C4-2B (cell line): ENCODE results near the gene SYNDIG1.

ENCODE experiments used
- H3K27ac ChIP-seq: fragments of 450-650 bp; 2 replicates; pipeline ENCODE4 v1.5.1; 2017
- ZFX ChIP-seq: fragments of 450-650 bp; IDR thresholded peaks from 2 replicates; pipeline ENCODE4 v1.6.1; 2017
- TF ChIP-seq, protein P1 (sequence below): fragments of 450-650 bp; conservative IDR thresholded peaks from 2 replicates; pipeline ENCODE4 v1.5.1; 2017; ENCODE audit warnings: mild to moderate bottlenecking

The SYNDIG1 gene

GRCh38 chr20:24610341-24611115 is 141.1 kb downstream of the SYNDIG1 start:
- no peak overlapping the region for H3K27ac ChIP-seq

GRCh38 chr20:24611360-24612140 is 142.1 kb downstream of the SYNDIG1 start:
- TF ChIP-seq ZFX = no peak
- TF ChIP-seq, protein P1, sequence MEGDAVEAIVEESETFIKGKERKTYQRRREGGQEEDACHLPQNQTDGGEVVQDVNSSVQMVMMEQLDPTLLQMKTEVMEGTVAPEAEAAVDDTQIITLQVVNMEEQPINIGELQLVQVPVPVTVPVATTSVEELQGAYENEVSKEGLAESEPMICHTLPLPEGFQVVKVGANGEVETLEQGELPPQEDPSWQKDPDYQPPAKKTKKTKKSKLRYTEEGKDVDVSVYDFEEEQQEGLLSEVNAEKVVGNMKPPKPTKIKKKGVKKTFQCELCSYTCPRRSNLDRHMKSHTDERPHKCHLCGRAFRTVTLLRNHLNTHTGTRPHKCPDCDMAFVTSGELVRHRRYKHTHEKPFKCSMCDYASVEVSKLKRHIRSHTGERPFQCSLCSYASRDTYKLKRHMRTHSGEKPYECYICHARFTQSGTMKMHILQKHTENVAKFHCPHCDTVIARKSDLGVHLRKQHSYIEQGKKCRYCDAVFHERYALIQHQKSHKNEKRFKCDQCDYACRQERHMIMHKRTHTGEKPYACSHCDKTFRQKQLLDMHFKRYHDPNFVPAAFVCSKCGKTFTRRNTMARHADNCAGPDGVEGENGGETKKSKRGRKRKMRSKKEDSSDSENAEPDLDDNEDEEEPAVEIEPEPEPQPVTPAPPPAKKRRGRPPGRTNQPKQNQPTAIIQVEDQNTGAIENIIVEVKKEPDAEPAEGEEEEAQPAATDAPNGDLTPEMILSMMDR = no peak
- no peak overlapping the region for H3K27ac ChIP-seq

More at GRCh38 chr20:24610341-24611115, 141.1 kb downstream of the SYNDIG1 start:
- TF ChIP-seq ZFX = no peak
- TF ChIP-seq, protein P1 = no peak

DNA sequence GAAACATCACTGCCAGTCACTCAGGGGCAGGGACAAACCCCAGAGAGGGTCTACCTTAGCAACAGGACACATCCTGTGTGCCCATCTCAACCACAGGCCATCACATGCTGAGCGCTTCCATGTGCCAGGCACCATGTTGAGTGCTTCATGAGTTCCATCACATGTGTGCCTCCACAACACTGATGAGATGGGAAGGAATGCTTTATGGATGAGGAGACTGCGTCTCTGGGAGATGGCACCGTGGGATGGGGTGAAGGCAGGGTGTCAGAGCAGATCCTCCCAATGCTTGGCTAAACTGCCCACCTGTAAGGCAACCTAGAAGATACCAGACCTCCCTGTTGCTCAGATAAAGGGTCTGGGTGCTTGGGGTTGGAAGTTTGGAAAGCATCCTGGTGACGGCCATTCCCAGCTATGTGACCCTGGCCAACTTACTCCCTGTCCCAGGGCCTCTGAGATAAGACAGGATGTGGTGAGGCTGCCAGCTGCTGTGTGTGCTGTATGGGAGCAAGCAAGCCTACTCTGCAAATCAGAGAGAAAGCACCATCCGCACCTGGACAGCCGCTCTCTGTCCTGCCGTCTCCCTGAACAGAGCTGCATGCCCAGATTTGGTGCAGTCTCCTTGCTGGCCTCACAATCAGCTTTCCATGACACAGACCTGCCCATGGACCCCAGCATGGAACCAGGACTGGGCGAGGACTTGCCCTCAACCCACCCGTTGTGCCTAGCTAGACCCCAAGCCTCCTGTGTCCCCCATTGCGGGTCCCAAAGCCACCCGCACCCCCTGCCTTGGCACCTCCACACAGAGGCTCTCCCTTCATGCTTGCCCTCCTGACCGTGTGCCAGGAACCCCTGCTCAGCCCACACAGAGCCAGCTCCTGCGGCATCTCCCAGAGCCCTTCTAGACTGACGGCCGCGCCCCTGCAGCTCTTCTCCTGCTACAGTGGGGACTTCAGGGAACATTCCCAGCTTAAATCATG is 143.7 kb downstream of the SYNDIG1 start:
- no peak for TF ChIP-seq ZFX
- TF ChIP-seq, protein P1 = no peak
- no peak overlapping the region for H3K27ac ChIP-seq

- TF ChIP-seq, protein P1 = no peak
- no peak for TF ChIP-seq ZFX
- no peak overlapping the region for H3K27ac ChIP-seq
These were observed 144.9 kb downstream of the SYNDIG1 start for GRCh38 chr20:24614341-24614740.

GRCh38 chr20:24615353-24615752 is 145.9 kb downstream of the SYNDIG1 start:
- H3K27ac ChIP-seq = no peak overlapping the region
- no peak for TF ChIP-seq ZFX
- TF ChIP-seq, protein P1 = no peak

DNA sequence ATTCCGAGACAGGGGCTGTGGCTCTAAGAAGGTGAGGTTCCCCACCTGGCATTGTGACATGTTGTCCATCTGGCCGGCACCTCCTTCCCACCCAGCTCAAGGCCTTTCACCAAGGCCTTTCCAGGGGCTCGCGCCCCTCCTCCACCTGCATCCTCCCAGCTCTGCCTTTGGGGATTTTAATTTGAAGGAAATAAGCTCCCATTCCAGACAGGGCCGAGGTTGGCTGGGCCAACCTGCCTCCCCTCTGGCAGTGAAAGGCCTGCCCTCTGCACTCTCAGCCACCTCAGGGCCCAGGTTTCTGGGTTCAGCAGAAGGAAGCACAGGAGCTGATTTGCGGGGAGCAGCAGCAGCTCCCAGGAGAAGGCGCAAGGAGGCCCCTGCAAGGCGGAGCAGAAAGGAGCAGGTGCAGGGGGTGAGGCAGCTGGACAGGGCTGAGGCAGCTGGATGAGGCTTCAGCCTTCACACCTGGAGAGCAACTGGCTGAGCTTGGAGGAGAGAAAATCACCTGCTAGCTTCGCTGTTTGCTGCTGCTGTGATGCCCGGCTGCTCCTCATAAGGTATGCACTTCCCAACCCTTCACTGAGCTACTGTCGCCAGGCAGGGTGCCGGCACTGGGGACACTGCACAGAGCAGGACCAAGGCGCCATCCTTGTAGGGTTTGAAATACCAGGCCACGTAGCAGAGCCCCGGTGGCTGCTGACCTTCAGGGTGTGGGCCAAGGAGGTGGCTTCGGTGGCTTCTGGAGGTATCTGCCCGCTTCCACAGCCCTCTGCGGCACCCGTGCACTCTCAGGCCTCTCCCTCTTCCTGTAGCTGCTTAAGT is 147.0 kb downstream of the SYNDIG1 start:
- TF ChIP-seq, protein P1 = no peak
- no peak overlapping the region for H3K27ac ChIP-seq
